ENCODE measurements around the gene POC5. TPM values are rescaled to one million over a fixed set of nuclear protein-coding genes. Genes with fewer than 3 reads are reported as not detected.

Gene POC5
- total and polyA plus RNA-seq, 2 of the 8 experiments (the other 6 are each of a cell fraction or from before 2014, with no cell fraction given), result 11.2 to 12.1 TPM

DNA sequence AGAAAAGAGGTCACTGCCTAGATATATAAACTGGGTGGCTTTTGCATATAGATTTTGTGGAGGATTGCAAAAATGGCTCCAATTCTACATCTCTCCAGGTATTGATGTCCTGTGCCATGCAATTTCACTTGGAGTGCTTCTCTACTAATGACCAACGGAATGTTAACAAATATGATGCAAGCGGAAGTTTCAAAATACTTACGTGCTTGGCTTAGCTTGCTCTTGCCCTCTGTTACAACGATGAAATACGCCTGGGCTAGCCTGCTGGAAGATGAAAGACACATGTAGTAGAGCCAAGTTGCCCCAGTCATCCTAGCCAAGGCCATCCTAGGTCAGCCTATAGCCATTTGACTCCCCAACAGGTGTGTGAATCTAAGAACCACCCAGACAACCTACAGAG is 3.6 kb upstream of the POC5 start (continued):
- TF ChIP-seq USF2 (IDR thresholded peaks at IDR 0.05; ENCODE audit: low read length), result no peak
- no peak for TF ChIP-seq CBX5 (IDR thresholded peaks at IDR 0.05; ENCODE audit: low read depth, low read length)
- TF ChIP-seq RXRA (IDR thresholded peaks at IDR 0.05; ENCODE audit: insufficient read depth, low read depth, low read length), result no peak
- no peak for TF ChIP-seq CHD7 (IDR thresholded peaks at IDR 0.05; ENCODE audit: insufficient replicate concordance, low read length)
- TF ChIP-seq SIRT6 (IDR thresholded peaks at IDR 0.05; ENCODE audit: low read length), result no peak
- TF ChIP-seq E2F6 (IDR thresholded peaks at IDR 0.05), result no peak
- no peak for TF ChIP-seq MAX (IDR thresholded peaks at IDR 0.05)

Measured in H1 (cell line).